NCI-H510A treated with DMSO at 0.1 percent for 48 hours (cell line): ENCODE results near the gene PSMC1.

ENCODE experiments used
- DNase-seq: peaks from one replicate; lab custom pipeline; 2025; lab: John Stamatoyannopoulos, UW

PSMC1 gene

GRCh38 chr14:90302529-90303303, 46.4 kb downstream of the PSMC1 start:
- DNase-seq: no peak

GRCh38 chr14:90303473-90303872, 47.1 kb downstream of the PSMC1 start:
- no peak for DNase-seq

- DNase-seq: no peak
These were observed 48.1 kb downstream of the PSMC1 start for GRCh38 chr14:90304502-90304901.

- no peak for DNase-seq
These were observed 48.8 kb downstream of the PSMC1 start for GRCh38 chr14:90305176-90305601.

GRCh38 chr14:90308561-90308960, 52.2 kb downstream of the PSMC1 start:
- no peak for DNase-seq

- no peak for DNase-seq
These were observed 60.9 kb downstream of the PSMC1 start for GRCh38 chr14:90317286-90317685.

- no peak for DNase-seq
These were observed 61.7 kb downstream of the PSMC1 start for GRCh38 chr14:90318016-90318415.

- DNase-seq: no peak
These were observed 62.8 kb downstream of the PSMC1 start for GRCh38 chr14:90319173-90319572.

- no peak for DNase-seq
These were observed 63.5 kb downstream of the PSMC1 start for GRCh38 chr14:90319634-90320541.

- DNase-seq: no peak
These were observed 65.5 kb downstream of the PSMC1 start for GRCh38 chr14:90321891-90322290.
